HepG2 (cell line): ENCODE data around the gene ATP13A2. TPM values are rescaled to one million over a fixed set of nuclear protein-coding genes. Genes with fewer than 3 reads are reported as not detected.

Experiments used
- CBX2 ChIP-seq, 2 experiments: fragments of 200-600 bp in 1 of 2; sonication (generic); formaldehyde crosslinking in 1 of 2; IDR thresholded peaks; 2 replicates each; pipeline versions ENCODE4 v1.7.0 to v1.8.1; 2018 to 2022; ENCODE audit warnings: low read depth in 2 of 2, low read length in 1 of 2, mild to moderate bottlenecking in 1 of 2, missing genetic modification reagents in 1 of 2
- CENPX ChIP-seq: sonication (generic); formaldehyde crosslinking; IDR thresholded peaks from 2 replicates; pipeline ENCODE4 v1.9.0; 2021; ENCODE audit warnings: mild to moderate bottlenecking, missing genetic modification reagents, moderate library complexity
- KDM5A ChIP-seq: fragments of 200-600 bp; sonication (generic); IDR thresholded peaks from 2 replicates; pipeline ENCODE4 v1.7.0; 2018; ENCODE audit warnings: antibody characterized with exemption, mild to moderate bottlenecking, low read length, borderline replicate concordance
- PCBP1 ChIP-seq: fragments of 200-400 bp; formaldehyde crosslinking; IDR thresholded peaks from 2 replicates; pipeline ENCODE4 v1.6.1; 2017; ENCODE audit warnings: mild to moderate bottlenecking, low read depth, low read length, borderline replicate concordance
- RFXAP ChIP-seq: sonication (generic); formaldehyde crosslinking; IDR thresholded peaks from 2 replicates; pipeline ENCODE4 v1.4.0; 2020; ENCODE audit warnings: missing genetic modification reagents, borderline replicate concordance
- SCMH1 ChIP-seq: sonication (generic); formaldehyde crosslinking; IDR thresholded peaks from 2 replicates; pipeline ENCODE4 v1.9.0; 2021; ENCODE audit warnings: missing genetic modification reagents, mild to moderate bottlenecking, borderline replicate concordance
- SIX4 ChIP-seq: sonication (generic); formaldehyde crosslinking; IDR thresholded peaks from 2 replicates; pipeline ENCODE4 v1.4.0; 2020; ENCODE audit warnings: missing genetic modification reagents
- ZBTB8A ChIP-seq: sonication (generic); formaldehyde crosslinking; IDR thresholded peaks from 2 replicates; pipeline ENCODE4 v1.4.0; 2020; ENCODE audit warnings: mild to moderate bottlenecking, low read depth, missing genetic modification reagents, borderline replicate concordance
- ZFP36L1 ChIP-seq: sonication (generic); formaldehyde crosslinking; IDR thresholded peaks from 2 replicates; pipeline ENCODE4 v1.8.0; 2022; ENCODE audit warnings: mild to moderate bottlenecking, missing genetic modification reagents, moderate library complexity
- ZNF3 ChIP-seq: IDR thresholded peaks from 2 replicates; pipeline ENCODE4 v1.7.0; 2017; ENCODE audit warnings: inconsistent platforms
- ZNF816 ChIP-seq: sonication (generic); formaldehyde crosslinking; IDR thresholded peaks from 2 replicates; pipeline ENCODE4 v1.8.0; 2022; ENCODE audit warnings: missing genetic modification reagents, mild to moderate bottlenecking, borderline replicate concordance
- ZNF883 ChIP-seq: sonication (generic); formaldehyde crosslinking; IDR thresholded peaks from 2 replicates; pipeline ENCODE4 v1.5.1; 2020; ENCODE audit warnings: mild to moderate bottlenecking, missing genetic modification reagents; ENCODE audit errors: not compliant biosample characterization
- polyA plus RNA-seq, 8 experiments: library from polyadenylated mRNA; depleted of rRNA in 3 of 8; stranded (reverse) in 7 of 8; unstranded in 1 of 8; fragments of >200 nt; fragmentation: Illumina TruSeq in 4 of 8; extraction: Trizol in 4 of 8; gene quantifications; 2 replicates each; pipeline versions ENCODE4 v1.2.1 to v1.2.3, GENCODE V29; 2011 to 2016; ENCODE audit warnings: low read depth in 4 of 8, missing spikeins in 1 of 8, mixed read lengths in 1 of 8; ENCODE audit not compliant: insufficient read depth in 1 of 8
- total RNA-seq, 5 experiments: library from RNA; depleted of rRNA; stranded (reverse); fragments of >200 nt; fragmentation: Illumina TruSeq; extraction: Trizol; gene quantifications; 2 replicates each; pipeline ENCODE4 v1.2.3, GENCODE V29; 2016; ENCODE audit warnings: low read depth in 1 of 5
- TF ChIP-seq, protein P1 (sequence below): sonication (generic); formaldehyde crosslinking; IDR thresholded peaks from 2 replicates; pipeline ENCODE4 v1.8.1; 2023; ENCODE audit warnings: mild to moderate bottlenecking, missing genetic modification reagents
- TF ChIP-seq, protein P2 (sequence below): sonication (generic); formaldehyde crosslinking; IDR thresholded peaks from 2 replicates; pipeline ENCODE4 v1.5.1; 2020; ENCODE audit warnings: missing genetic modification reagents, mild to moderate bottlenecking, borderline replicate concordance
- TF ChIP-seq, protein P3 (sequence below): sonication (generic); formaldehyde crosslinking; IDR thresholded peaks from 2 replicates; pipeline ENCODE4 v1.4.0; 2020; ENCODE audit warnings: missing genetic modification reagents
- TF ChIP-seq, protein P4 (sequence below): sonication (generic); formaldehyde crosslinking; IDR thresholded peaks from 2 replicates; pipeline ENCODE4 v1.4.0; 2020; ENCODE audit warnings: missing genetic modification reagents
- TF ChIP-seq, protein P5 (sequence below): sonication (generic); formaldehyde crosslinking; IDR thresholded peaks from 2 replicates; pipeline ENCODE4 v1.4.0; 2020; ENCODE audit warnings: missing genetic modification reagents, borderline replicate concordance
- TF ChIP-seq, protein P6 (sequence below): sonication (generic); formaldehyde crosslinking; IDR thresholded peaks from 2 replicates; pipeline ENCODE4 v1.5.0; 2020; ENCODE audit warnings: mild to moderate bottlenecking, missing genetic modification reagents

Gene ATP13A2
- total and polyA plus RNA-seq, 2 of the 13 experiments (the other 11 are each of a cell fraction or from before 2014, with no cell fraction given): 13.2 to 16.2 TPM

DNA sequence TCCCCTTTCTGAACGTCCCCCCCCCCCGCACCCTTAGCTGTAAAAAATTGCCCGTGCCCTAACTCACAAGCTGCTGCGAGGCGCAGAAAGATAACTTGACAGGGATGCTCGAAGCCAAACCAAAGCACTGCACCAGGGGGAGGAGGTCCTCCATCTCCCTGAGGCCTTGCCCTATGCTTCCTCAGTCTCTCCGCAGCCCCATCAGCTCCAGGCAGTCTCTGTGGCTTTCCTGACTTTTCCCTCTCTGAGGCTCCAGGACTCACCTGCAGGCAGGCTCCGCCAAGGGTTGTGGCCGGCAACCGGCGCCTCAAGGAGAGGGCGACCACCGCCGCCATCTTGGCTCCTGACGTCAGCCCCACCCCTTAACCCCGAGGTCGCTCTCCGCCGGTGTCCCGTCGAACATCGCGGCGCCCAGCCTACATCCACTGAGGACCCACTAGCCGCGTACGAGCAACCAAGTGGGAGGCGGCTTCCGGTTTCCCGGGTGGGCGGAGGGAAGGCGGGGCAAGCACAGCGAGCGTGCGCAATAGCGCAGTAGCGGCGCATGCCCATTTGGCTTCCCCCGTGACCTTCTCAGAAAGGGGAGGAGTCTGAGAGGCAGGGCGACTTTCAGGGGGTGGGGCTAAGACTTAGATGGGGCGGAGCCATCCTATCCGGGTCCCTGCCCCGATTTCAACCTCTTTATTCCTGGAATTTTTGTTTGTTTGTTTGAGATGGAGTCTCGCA is 42.1 kb upstream of the ATP13A2 start, which contains the start of gene SDHB (continued):
- TF ChIP-seq, protein P1, sequence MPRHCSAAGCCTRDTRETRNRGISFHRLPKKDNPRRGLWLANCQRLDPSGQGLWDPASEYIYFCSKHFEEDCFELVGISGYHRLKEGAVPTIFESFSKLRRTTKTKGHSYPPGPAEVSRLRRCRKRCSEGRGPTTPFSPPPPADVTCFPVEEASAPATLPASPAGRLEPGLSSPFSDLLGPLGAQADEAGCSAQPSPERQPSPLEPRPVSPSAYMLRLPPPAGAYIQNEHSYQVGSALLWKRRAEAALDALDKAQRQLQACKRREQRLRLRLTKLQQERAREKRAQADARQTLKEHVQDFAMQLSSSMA (CRISPR knock-in tag): no peak
- TF ChIP-seq ZFP36L1 (CRISPR knock-in tag) (peak; percentile 87), ZNF3 (CRISPR knock-in tag) (no peak), PCBP1 (0 out of 2 replicates have a peak, but pooled peaks have one; percentile 26), CBX2 (IDR thresholded peaks at IDR 0.05; ENCODE audit: low read depth, low read length) (no peak), CBX2 (CRISPR knock-in tag; IDR thresholded peaks at IDR 0.05; ENCODE audit: low read depth) (no peak), SCMH1 (no peak), KDM5A (peak; percentile 79), ZNF816 (no peak; the same call in 1 of the 2 replicates), SIX4 (no peak), ZBTB8A (no peak), ZNF883 (CRISPR knock-in tag) (no peak), CENPX (CRISPR knock-in tag) (no peak), RFXAP (peak; percentile 66; the same call in 1 of the 2 replicates)
- TF ChIP-seq, protein P2, sequence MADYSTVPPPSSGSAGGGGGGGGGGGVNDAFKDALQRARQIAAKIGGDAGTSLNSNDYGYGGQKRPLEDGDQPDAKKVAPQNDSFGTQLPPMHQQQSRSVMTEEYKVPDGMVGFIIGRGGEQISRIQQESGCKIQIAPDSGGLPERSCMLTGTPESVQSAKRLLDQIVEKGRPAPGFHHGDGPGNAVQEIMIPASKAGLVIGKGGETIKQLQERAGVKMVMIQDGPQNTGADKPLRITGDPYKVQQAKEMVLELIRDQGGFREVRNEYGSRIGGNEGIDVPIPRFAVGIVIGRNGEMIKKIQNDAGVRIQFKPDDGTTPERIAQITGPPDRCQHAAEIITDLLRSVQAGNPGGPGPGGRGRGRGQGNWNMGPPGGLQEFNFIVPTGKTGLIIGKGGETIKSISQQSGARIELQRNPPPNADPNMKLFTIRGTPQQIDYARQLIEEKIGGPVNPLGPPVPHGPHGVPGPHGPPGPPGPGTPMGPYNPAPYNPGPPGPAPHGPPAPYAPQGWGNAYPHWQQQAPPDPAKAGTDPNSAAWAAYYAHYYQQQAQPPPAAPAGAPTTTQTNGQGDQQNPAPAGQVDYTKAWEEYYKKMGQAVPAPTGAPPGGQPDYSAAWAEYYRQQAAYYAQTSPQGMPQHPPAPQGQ (CRISPR knock-in tag): no peak
- TF ChIP-seq, protein P3, sequence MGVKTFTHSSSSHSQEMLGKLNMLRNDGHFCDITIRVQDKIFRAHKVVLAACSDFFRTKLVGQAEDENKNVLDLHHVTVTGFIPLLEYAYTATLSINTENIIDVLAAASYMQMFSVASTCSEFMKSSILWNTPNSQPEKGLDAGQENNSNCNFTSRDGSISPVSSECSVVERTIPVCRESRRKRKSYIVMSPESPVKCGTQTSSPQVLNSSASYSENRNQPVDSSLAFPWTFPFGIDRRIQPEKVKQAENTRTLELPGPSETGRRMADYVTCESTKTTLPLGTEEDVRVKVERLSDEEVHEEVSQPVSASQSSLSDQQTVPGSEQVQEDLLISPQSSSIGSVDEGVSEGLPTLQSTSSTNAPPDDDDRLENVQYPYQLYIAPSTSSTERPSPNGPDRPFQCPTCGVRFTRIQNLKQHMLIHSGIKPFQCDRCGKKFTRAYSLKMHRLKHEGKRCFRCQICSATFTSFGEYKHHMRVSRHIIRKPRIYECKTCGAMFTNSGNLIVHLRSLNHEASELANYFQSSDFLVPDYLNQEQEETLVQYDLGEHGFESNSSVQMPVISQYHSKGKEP: no peak
- TF ChIP-seq, protein P4, sequence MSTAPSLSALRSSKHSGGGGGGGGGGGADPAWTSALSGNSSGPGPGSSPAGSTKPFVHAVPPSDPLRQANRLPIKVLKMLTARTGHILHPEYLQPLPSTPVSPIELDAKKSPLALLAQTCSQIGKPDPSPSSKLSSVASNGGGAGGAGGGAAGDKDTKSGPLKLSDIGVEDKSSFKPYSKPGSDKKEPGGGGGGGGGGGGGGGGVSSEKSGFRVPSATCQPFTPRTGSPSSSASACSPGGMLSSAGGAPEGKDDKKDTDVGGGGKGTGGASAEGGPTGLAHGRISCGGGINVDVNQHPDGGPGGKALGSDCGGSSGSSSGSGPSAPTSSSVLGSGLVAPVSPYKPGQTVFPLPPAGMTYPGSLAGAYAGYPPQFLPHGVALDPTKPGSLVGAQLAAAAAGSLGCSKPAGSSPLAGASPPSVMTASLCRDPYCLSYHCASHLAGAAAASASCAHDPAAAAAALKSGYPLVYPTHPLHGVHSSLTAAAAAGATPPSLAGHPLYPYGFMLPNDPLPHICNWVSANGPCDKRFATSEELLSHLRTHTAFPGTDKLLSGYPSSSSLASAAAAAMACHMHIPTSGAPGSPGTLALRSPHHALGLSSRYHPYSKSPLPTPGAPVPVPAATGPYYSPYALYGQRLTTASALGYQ (CRISPR knock-in tag): no peak
- TF ChIP-seq, protein P5, sequence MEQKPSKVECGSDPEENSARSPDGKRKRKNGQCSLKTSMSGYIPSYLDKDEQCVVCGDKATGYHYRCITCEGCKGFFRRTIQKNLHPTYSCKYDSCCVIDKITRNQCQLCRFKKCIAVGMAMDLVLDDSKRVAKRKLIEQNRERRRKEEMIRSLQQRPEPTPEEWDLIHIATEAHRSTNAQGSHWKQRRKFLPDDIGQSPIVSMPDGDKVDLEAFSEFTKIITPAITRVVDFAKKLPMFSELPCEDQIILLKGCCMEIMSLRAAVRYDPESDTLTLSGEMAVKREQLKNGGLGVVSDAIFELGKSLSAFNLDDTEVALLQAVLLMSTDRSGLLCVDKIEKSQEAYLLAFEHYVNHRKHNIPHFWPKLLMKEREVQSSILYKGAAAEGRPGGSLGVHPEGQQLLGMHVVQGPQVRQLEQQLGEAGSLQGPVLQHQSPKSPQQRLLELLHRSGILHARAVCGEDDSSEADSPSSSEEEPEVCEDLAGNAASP (CRISPR knock-in tag): peak; percentile 64
- TF ChIP-seq, protein P6, sequence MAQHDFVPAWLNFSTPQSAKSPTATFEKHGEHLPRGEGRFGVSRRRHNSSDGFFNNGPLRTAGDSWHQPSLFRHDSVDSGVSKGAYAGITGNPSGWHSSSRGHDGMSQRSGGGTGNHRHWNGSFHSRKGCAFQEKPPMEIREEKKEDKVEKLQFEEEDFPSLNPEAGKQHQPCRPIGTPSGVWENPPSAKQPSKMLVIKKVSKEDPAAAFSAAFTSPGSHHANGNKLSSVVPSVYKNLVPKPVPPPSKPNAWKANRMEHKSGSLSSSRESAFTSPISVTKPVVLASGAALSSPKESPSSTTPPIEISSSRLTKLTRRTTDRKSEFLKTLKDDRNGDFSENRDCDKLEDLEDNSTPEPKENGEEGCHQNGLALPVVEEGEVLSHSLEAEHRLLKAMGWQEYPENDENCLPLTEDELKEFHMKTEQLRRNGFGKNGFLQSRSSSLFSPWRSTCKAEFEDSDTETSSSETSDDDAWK (CRISPR knock-in tag): no peak
